ENCODE results near the gene ZPLD1.

The ZPLD1 gene

GRCh38 chr3:102434715-102435114, at the start of gene ZPLD1:
TSS of gene ZPLD1 (plus strand) at chr3:102435015. CDS start at chr3:102438488, 3,473 bp downstream.
- DNase-seq (ENCODE audit: low spot score): no peak

- DNase-seq (ENCODE audit: low spot score): no peak
Observed at GRCh38 chr3:102390171-102390864, 44.5 kb upstream of the ZPLD1 start.

GRCh38 chr3:102390916-102391315, 43.9 kb upstream of the ZPLD1 start:
- no peak for DNase-seq (ENCODE audit: low spot score)

DNA sequence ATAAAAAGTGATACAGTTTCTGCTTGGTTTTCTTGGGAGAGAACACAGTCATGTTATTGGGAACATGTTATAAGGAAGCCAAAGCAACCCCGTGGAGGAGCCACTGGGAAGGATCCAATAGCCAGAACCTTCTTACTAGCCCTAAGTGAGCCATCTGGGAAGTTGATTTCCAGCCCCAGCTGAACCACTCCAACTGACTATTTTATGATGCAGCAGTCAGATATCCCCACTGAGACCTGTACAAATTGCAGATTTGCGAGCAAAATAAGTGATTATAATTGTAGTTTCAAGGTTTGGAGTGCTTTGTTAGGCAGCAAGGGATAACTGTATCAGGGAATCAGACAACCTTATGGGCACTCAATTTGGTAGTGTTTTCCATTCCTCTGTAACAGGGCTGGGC, 43.3 kb upstream of the ZPLD1 start:
- DNase-seq (ENCODE audit: low spot score): no peak

- no peak for DNase-seq (ENCODE audit: low spot score)
Observed at GRCh38 chr3:102394517-102394916, 40.3 kb upstream of the ZPLD1 start.

- no peak for DNase-seq (ENCODE audit: low spot score)
Observed at GRCh38 chr3:102398176-102398575, 36.6 kb upstream of the ZPLD1 start.

GRCh38 chr3:102398666-102399065, 36.1 kb upstream of the ZPLD1 start:
- no peak for DNase-seq (ENCODE audit: low spot score)

- peak; percentile 2 for DNase-seq (ENCODE audit: low spot score)
Observed at GRCh38 chr3:102400142-102400541, 34.7 kb upstream of the ZPLD1 start.

DNA sequence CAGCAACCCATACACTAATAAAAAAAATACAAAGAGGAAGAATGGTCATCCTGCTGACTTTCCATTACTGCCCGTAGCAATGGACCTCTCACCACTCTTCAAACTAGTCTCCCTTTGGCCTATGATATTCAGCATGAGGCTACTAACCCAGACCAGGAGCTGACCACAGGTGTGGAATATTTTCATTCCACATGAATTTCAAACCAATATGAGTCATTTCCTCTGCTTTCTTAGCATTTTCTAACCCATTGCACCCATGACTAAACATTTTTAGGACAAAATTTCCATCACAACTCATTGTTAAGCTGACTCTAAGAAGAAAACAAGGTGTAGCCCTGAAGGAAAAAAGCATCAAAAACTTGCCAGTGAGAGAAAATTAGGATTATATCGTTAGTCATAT, 34.0 kb upstream of the ZPLD1 start:
- DNase-seq (ENCODE audit: low spot score): no peak

DNA sequence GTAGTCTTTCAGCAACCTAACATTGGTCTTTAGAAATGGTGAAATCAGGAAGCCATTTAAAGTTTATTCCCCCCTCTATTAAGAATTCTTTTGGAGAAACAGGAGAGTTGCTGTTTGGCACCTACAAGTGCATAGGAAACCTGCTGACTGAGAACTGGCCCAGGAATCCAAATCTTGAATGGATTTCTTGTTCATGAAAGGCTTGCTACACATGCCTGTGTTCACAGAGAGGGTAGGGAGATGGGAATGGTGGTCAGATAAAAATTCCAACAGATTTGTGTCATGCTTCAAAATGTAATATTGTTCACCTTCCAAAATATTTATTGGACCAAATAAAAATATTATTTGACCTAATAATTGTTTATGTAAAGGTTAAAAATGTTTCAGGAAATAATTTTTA, 24.2 kb upstream of the ZPLD1 start:
- DNase-seq (ENCODE audit: low spot score): no peak

DNA sequence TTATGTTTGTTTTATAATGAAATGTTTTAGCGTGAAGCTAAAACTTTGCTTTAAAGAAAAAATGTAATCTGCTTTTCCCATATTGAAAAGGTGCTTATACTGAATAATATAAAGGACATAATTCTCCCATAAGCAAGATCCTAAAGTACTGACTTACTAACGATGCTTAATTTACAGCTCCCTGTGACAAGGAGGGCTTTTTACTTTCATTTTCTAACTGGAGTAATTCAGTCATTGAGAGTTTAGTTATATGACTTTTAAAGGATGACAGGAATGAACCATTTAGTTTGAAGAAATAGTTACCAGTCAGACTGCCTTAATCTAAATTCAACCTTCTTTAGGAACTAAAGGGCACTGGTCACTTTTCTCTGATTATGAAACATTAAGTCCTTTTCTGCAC, 19.3 kb upstream of the ZPLD1 start:
- no peak for DNase-seq (ENCODE audit: low spot score)

DNA sequence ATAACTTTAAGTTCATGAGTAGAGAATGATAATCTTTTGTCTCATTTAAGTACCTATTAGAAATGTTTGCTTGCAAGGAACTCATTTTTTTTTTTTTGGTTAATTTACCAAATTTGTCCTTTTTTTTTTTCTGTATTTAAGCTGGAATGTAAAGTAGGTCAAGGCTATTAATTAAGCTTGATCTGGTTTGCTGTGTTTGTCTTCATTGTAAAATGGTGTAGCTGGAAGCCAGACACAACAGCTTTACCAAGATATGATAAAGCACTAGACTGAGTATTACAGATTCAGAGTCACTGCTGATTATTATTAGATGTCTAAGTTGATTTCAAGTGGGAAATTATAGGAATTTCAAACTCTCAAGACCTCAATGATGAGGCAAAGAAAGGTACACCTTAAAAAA, 15.0 kb upstream of the ZPLD1 start:
- no peak for DNase-seq (ENCODE audit: low spot score)

DNA sequence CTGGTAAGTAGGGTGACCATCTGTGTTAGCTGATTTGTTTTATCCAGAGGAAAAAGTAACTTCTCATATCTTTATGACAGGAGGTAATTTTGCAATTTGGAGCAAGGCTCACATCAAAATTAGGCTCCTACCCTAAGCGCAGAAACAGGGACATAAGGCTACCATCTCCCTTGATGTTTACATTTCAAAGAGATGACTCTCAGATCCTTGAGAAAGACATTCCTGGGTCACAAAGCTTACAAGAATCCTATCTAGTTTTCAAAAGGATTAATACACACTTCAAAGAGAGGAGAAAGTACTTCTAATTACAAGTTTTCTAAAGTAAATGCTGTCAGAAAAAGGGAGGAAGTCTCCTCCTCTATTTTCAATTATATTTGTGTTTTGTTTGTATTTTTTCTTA, 7.0 kb downstream of the ZPLD1 start:
- DNase-seq (ENCODE audit: low spot score): peak; percentile 4

GRCh38 chr3:102443021-102443420, 8.2 kb downstream of the ZPLD1 start:
- DNase-seq (ENCODE audit: low spot score): no peak

GRCh38 chr3:102444101-102444500, 9.3 kb downstream of the ZPLD1 start:
- DNase-seq (ENCODE audit: low spot score): peak; percentile 8

GRCh38 chr3:102447272-102447671, 12.5 kb downstream of the ZPLD1 start:
- DNase-seq (ENCODE audit: low spot score): no peak

- no peak for DNase-seq (ENCODE audit: low spot score)
Observed at GRCh38 chr3:102449341-102449740, 14.5 kb downstream of the ZPLD1 start.

- no peak for DNase-seq (ENCODE audit: low spot score)
Observed at GRCh38 chr3:102449930-102450329, 15.1 kb downstream of the ZPLD1 start.

DNA sequence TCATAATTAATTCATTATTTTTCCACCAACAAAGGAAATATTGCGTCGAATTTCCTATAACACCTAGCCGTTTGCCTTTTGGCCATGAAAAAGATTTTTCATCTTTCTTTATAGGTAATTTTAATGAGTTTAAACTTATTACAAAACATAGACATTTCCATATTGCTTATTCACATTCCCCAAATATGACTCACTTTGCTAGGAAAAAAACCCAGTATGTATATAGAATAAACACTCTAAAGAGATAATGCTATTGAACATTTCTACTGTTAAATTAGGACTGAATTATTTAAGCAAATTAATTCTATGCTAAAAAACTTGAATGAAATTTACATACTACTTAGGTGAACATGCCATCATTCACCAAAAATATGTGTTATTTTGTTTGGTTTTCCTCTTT, 16.2 kb downstream of the ZPLD1 start:
- no peak for DNase-seq (ENCODE audit: low spot score)

DNA sequence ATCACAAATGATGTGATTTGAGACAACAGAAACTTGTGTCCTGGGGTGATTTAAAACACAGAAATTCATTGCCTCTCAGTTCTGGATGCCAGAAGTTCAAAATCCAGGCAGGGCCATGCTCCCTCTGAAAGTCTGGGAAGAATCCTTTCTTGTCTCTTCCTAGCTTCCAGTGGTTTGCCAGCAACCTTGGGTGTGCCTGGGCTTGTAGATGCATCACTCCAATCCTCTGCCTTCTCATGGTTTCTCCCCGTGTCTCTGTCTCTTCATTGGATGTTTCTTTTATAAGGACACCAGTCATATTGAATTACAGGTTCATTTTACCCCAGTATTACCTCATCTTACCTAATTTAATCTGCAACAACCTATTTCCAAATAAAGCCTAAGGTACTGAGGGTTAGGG, 16.7 kb downstream of the ZPLD1 start:
- DNase-seq (ENCODE audit: low spot score): no peak

DNA sequence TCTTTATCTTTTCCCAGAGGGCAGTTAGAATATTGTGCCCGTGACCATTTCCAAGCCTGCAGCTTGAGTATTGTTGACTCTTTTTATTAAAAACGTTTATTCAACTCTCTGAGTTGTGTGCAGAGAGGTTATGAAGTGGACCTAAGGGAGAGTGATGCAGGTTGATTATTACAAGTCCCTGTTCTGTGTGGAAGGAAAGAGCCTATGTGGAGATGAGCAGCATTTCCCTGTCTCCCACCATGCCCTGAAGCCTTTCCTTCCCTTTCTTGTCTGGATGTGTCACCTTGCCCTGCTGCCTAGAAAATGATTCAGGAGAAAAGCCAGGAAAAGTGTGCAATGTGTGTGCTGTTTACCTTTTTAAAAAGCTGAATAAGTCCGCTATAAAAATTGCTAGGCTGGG, 19.4 kb downstream of the ZPLD1 start:
- DNase-seq (ENCODE audit: low spot score): no peak

- DNase-seq (ENCODE audit: low spot score): no peak
Observed at GRCh38 chr3:102457644-102458043, 22.8 kb downstream of the ZPLD1 start.

GRCh38 chr3:102460579-102460978, 25.8 kb downstream of the ZPLD1 start:
- DNase-seq (ENCODE audit: low spot score): no peak

DNA sequence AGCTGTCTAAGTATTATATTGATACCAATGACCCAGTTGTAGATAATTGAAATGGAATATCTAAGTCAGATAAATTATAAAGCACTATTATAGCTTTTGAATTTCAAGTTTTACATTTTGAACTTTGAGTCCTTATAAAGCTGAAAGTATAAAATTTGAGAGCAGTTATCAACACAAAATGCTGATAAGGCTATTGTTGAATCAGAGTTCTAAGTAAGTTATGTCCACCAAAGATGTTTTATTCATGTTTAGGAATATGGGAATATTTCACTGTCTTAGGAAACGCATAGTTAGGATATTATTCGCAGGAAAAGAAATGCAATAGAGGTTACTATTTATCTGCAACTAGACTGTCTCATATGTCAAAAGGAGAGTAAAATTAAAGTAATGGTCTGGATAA, 29.4 kb downstream of the ZPLD1 start:
- no peak for DNase-seq (ENCODE audit: low spot score)

- DNase-seq (ENCODE audit: low spot score): no peak
Observed at GRCh38 chr3:102466001-102466400, 31.2 kb downstream of the ZPLD1 start.

All from AG08396 (cell line).